OCI-LY7 (cell line): ENCODE data around the gene DDX27. TPM values are rescaled to one million over a fixed set of nuclear protein-coding genes. Genes with fewer than 3 reads are reported as not detected.

Experiments used
- BruUV-seq: library from RNA; stranded (reverse); fragments of 400-500 nt; replicated peaks from 2 replicates; lab custom pipeline; 2021; lab: Mats Ljungman, UMichigan
- CTCF ChIA-PET: fragments of 300-600 bp; sonication (Branson Sonifier 250); formaldehyde crosslinking; loops from one replicate; lab custom pipeline; 2022; ENCODE audit warnings: antibody characterized with exemption; ENCODE audit not compliant: unreplicated experiment; lab: Charles Lee
- POLR2A ChIA-PET: fragments of 300-600 bp; sonication (Branson Sonifier 250); formaldehyde crosslinking; loops from one replicate; lab custom pipeline; 2022; ENCODE audit warnings: antibody characterized with exemption; lab: Charles Lee
- DNase-seq: peaks from one replicate; pipeline ENCODE4 v3.0.0-alpha.2; 2015; ENCODE audit warnings: low spot score
- H2AFZ ChIP-seq: fragments of 200-600 bp; sonication (generic), shearing (Covaris generic); 2 replicates; pipeline ENCODE4 v1.6.1; 2014; ENCODE audit warnings: mild to moderate bottlenecking, antibody characterized with exemption, low read length, moderate library complexity
- H3K27ac ChIP-seq: fragments of 200-600 bp; sonication (generic); 2 replicates; pipeline ENCODE4 v1.5.1; 2014; ENCODE audit warnings: mixed run types, low read depth, mild to moderate bottlenecking, moderate library complexity, low read length, inconsistent platforms; ENCODE audit not compliant: poor library complexity, severe bottlenecking
- H3K36me3 ChIP-seq: fragments of 200-600 bp; sonication (generic); 2 replicates; pipeline ENCODE4 v1.6.1; 2014; ENCODE audit warnings: mild to moderate bottlenecking, antibody characterized with exemption, low read length, moderate library complexity, mixed read lengths; ENCODE audit not compliant: insufficient read depth
- H3K4me1 ChIP-seq: fragments of 200-600 bp; sonication (generic); 2 replicates; pipeline ENCODE4 v1.5.1; 2014; ENCODE audit warnings: mild to moderate bottlenecking, low read length; ENCODE audit not compliant: insufficient read depth, poor library complexity, severe bottlenecking
- H3K4me2 ChIP-seq: fragments of 200-600 bp; sonication (generic); 2 replicates; pipeline ENCODE4 v1.6.1; 2014; ENCODE audit warnings: mild to moderate bottlenecking, low read length
- H3K4me3 ChIP-seq: fragments of 200-600 bp; sonication (generic); 2 replicates; pipeline ENCODE4 v1.5.1; 2014; ENCODE audit warnings: mild to moderate bottlenecking, low read depth, low read length; ENCODE audit not compliant: poor library complexity, severe bottlenecking
- H3K79me2 ChIP-seq: fragments of 200-600 bp; sonication (generic); 2 replicates; pipeline ENCODE4 v1.6.1; 2016; ENCODE audit warnings: low read depth, mild to moderate bottlenecking, low read length, moderate library complexity, mixed read lengths; ENCODE audit not compliant: insufficient read depth
- H3K9me2 ChIP-seq: fragments of 200-600 bp; sonication (generic); 2 replicates; pipeline ENCODE4 v1.6.1; 2016; ENCODE audit warnings: mild to moderate bottlenecking, low read length, mixed read lengths; ENCODE audit not compliant: insufficient read depth
- H3K9me3 ChIP-seq: fragments of 200-600 bp; sonication (generic); 2 replicates; pipeline ENCODE4 v1.6.1; 2014; ENCODE audit warnings: mild to moderate bottlenecking, mixed run types, low read length, mixed read lengths
- H4K20me1 ChIP-seq: fragments of 200-600 bp; sonication (generic); 2 replicates; pipeline ENCODE4 v1.6.1; 2014; ENCODE audit warnings: mild to moderate bottlenecking, antibody characterized with exemption, low read length, moderate library complexity, mixed read lengths; ENCODE audit not compliant: insufficient read depth
- EZH2phosphoT487 ChIP-seq: fragments of 200-600 bp; sonication (generic); IDR thresholded peaks from 2 replicates; pipeline ENCODE4 v1.6.1; 2018; ENCODE audit warnings: low read depth, borderline replicate concordance, mild to moderate bottlenecking, mixed run types, antibody characterized with exemption, low read length, moderate library complexity, mixed read lengths
- intact Hi-C: fragments of 100-400 bp; cut with micrococcal nuclease; formaldehyde crosslinking; loops from one replicate; pipeline ENCODE4 v1.10.0; 2022; ENCODE audit not compliant: unreplicated experiment
- total RNA-seq, 2 experiments: library from RNA; depleted of rRNA in 1 of 2; stranded (reverse); fragments of >200 nt in 1 of 2; shearing (Covaris generic) in 1 of 2; gene quantifications; 2 replicates each; pipeline ENCODE4 v1.2.3, GENCODE V29; 2014 to 2022
- TF ChIP-seq, protein P1 (sequence below): fragments of 200-600 bp; sonication (generic); conservative IDR thresholded peaks from 2 replicates; pipeline ENCODE4 v1.5.1; 2014; ENCODE audit warnings: mild to moderate bottlenecking, antibody characterized with exemption, low read length, moderate library complexity, mixed read lengths

Gene DDX27
- total RNA-seq, 2 experiments from 2014 or later: 53.9 to 57.0 TPM

- ChIA-PET POLR2A (no interaction called here), CTCF (no interaction called here)
- Histone ChIP-seq H3K36me3 (peaks cover 100% of the 10 kb centered on the region), H3K4me1 (peaks cover 52% of the 10 kb centered on the region), H3K4me2 (peak overlapping the region; percentile 95), H4K20me1 (peaks cover 65% of the 10 kb centered on the region), H3K9me2 (no peaks in the 10 kb centered on the region), H3K79me2 (peaks cover 68% of the 10 kb centered on the region), H3K4me3 (no peak overlapping the region), H3K9me3 (no peaks in the 10 kb centered on the region), H3K27ac (peak overlapping the region; percentile 41), H2AFZ (no peak overlapping the region)
- DNase-seq: peak; percentile 48
- intact Hi-C loops: no loop called here
- no TSS peak for BruUV-seq
- TF ChIP-seq, protein P1, sequence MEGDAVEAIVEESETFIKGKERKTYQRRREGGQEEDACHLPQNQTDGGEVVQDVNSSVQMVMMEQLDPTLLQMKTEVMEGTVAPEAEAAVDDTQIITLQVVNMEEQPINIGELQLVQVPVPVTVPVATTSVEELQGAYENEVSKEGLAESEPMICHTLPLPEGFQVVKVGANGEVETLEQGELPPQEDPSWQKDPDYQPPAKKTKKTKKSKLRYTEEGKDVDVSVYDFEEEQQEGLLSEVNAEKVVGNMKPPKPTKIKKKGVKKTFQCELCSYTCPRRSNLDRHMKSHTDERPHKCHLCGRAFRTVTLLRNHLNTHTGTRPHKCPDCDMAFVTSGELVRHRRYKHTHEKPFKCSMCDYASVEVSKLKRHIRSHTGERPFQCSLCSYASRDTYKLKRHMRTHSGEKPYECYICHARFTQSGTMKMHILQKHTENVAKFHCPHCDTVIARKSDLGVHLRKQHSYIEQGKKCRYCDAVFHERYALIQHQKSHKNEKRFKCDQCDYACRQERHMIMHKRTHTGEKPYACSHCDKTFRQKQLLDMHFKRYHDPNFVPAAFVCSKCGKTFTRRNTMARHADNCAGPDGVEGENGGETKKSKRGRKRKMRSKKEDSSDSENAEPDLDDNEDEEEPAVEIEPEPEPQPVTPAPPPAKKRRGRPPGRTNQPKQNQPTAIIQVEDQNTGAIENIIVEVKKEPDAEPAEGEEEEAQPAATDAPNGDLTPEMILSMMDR: no peak
- no peak for TF ChIP-seq EZH2phosphoT487
These were observed 67.7 kb downstream of the DDX27 start for GRCh38 chr20:49286689-49287551.

- no TSS peak for BruUV-seq
- Histone ChIP-seq H3K27ac (peak overlapping the region; percentile 41), H4K20me1 (peaks cover 57% of the 10 kb centered on the region), H3K4me2 (peak overlapping the region; percentile 95; the same call in 1 of the 2 replicates), H3K4me3 (no peak overlapping the region), H3K9me2 (no peaks in the 10 kb centered on the region), H3K9me3 (no peaks in the 10 kb centered on the region), H3K36me3 (peaks cover 100% of the 10 kb centered on the region), H2AFZ (no peak overlapping the region), H3K4me1 (peaks cover 44% of the 10 kb centered on the region), H3K79me2 (peaks cover 60% of the 10 kb centered on the region)
- no peak for TF ChIP-seq EZH2phosphoT487
- TF ChIP-seq, protein P1: no peak
- no peak for DNase-seq
- ChIA-PET POLR2A (interaction anchor here (0.6 to 1.1 kb wide), 2 partner anchors 10 to 644 kb away, joined by 3 read pairs; no protein-coding TSS in a partner anchor), CTCF (no interaction called here)
- intact Hi-C loops: no loop called here
These were observed 68.5 kb downstream of the DDX27 start for GRCh38 chr20:49287555-49288249.
